ENCODE results near the gene MMP23B.
A peak's percentile ranks its signal among the peaks of the same experiment; 100 is the strongest.

Gene MMP23B

DNA sequence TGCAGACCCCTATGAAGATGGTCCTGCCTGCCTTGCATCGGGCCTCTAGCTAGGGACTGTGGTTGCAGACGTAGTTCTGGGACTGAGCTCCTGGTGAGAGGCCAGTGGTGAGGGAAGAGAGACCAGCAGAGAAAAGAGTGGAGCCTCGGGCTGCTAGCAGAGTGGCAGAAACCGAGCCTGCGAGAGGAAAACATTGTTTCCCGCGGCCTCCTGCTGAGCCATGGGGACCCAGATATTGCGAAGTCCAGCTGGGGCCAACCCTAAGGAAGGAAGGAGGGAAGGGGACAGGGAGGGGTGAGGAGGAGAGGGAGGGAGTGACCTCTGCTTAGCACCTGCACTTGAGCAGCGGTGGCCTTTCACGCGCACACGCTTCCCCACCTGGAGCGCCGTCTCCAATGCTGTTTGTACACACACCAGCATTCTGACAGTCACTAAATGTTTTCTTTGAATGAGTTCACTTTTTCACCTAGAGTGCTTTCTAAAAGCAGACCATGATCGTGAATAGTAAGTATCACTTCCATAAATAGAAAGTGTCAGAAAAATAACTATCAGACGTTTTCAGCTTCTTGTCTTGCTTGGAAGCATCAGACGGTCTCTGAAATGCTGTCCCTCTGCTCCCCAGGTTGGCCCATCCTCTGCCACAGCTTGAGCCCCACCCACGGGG lies 29.5 kb upstream of the MMP23B start:
- no peak for DNase-seq (ENCODE audit: low read depth in 1 of 2, low spot score in 1 of 2)

- no peak for DNase-seq (ENCODE audit: low read depth in 1 of 2, low spot score in 1 of 2)
Observed at GRCh38 chr1:1602968-1603506, 28.9 kb upstream of the MMP23B start.

DNA sequence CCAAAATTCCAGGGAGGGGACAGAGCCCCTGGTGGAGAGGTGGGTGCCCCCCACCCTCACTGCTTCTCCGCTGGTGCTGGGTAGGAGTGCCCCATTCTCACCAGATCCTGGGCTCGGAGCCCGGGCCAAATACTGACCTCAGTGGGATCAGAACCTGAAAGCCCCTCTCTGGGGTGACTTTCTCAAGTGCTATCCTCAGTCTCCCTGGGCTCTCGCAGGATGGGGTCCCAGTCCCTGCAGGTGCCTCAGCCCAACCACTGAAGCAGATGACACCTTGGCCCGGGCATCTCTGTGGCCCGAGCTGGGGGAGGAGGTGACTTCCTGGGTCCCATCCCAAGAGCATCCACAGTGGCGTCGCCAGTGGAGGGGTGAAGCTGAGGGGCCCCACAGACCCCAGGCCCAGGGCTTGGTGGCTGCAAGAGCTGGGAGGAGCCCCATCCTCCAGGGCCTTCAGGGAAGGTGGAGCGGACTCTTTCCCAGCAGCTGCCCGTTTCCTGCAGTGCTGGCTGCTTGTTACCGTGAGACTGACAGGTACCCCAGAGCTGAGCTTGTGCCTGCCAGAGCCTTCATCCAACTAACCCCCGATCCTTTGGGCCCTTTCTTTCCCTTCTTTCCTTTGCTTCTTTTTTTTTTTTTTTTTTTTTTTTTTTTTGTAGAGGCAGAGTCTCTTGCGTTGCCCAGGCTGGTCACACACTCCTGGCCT lies 28.2 kb upstream of the MMP23B start:
- no peak for DNase-seq (ENCODE audit: low read depth in 1 of 2, low spot score in 1 of 2)

DNA sequence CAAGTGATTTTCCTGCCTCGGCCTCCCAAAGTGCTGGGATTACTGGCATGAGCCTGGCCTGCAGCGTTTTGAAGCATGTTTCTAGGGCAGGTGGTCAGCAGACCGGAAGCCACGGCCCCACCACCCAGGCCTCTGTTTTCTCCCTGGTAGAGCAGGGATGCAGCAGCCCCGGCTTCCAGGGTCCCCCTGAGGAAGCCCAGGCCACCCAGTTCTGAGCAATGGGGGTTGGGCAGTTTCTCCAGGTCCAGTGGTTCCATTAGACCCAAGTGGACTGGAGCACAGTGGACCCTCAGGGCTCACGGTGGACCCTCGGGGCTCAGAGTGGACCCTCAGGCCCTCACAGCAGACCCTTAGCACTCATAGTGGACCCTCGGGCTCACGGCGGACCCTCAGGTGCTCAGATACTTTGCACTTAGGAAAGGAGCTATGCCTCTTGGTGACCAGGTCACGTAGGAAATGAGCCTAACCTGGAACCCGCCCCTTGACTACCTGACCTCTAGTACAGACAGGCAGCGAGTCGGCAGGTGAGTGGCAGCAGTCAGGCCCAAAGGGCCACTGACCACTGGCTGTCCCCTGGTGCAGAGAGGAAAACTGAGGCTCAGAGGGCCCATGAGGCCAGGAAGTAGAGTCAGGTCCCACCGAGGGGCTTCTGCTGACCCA lies 27.5 kb upstream of the MMP23B start:
- DNase-seq (ENCODE audit: low read depth in 1 of 2, low spot score in 1 of 2) = no peak

DNA sequence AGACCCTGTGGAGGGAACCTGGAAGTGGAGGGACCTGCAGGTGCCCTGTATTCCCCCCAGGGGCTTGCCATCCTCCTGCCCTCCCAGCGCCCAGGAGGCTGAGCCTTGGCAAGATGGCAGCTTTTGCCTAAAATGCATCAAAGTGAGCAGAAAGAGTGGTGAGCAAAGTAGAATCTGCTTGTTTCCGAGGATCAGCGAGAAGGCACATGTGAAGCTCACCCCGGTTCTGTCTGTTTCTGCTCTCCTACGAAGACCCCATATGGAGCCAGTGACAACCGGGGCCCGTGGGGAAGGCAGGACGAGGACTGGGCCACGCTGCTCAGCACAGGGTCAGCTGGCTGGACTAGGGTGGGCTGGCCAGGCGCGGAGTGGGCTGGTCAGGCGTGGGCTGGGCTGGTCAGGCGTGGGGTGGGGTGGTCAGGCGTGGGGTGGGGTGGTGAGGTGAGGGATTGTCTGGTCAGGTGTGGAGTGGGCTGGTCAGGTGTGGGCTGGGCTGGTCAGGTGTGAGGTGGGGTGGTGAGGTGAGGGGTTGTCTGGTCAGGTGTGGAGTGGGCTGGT lies 26.9 kb upstream of the MMP23B start:
- DNase-seq (ENCODE audit: low read depth in 1 of 2, low spot score in 1 of 2) = no peak

GRCh38 chr1:1605724-1606123 lies 26.2 kb upstream of the MMP23B start:
- DNase-seq (ENCODE audit: low read depth in 1 of 2, low spot score in 1 of 2) = no peak

GRCh38 chr1:1606232-1606631 lies 25.7 kb upstream of the MMP23B start:
- DNase-seq (ENCODE audit: low read depth in 1 of 2, low spot score in 1 of 2) = no peak

GRCh38 chr1:1609822-1610485 lies 22.0 kb upstream of the MMP23B start:
- DNase-seq (ENCODE audit: low read depth in 1 of 2, low spot score in 1 of 2) = no peak

DNA sequence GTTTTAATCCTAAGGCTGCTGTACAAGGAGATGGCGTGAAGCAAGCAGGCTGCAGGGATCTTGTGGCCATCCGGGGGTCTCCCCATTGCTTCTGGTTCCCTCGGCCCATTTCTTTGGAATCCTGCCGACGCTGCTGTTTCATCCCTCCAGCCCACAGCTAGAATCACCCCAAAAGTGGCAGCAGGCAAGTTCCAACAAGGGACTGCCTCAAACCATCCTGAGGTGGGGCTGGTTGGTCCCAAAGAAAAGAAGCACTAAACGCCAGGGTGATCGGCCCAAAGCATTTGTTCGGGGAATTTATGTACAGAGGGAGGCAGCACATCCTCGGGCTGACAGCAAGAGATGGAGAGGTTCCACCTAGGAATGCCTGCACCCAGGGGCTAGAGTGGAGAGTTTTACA lies 21.2 kb upstream of the MMP23B start:
- DNase-seq (ENCODE audit: low read depth in 1 of 2, low spot score in 1 of 2) = no peak

DNA sequence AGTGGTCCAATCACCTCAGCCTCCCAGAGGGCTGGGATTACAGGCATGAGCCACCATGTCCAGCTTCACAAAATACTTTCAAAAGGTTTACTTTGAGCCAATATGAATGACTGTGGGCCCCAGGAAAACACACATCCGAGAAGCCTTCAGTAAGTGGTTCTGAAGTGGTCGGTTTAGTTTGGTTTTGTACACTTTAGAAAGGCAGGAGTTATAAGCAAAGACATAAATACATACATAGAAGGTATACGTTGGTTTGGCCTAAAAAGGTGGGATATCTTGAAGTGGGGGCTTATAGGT lies 19.9 kb upstream of the MMP23B start:
- DNase-seq (ENCODE audit: low read depth in 1 of 2, low spot score in 1 of 2) = no peak

DNA sequence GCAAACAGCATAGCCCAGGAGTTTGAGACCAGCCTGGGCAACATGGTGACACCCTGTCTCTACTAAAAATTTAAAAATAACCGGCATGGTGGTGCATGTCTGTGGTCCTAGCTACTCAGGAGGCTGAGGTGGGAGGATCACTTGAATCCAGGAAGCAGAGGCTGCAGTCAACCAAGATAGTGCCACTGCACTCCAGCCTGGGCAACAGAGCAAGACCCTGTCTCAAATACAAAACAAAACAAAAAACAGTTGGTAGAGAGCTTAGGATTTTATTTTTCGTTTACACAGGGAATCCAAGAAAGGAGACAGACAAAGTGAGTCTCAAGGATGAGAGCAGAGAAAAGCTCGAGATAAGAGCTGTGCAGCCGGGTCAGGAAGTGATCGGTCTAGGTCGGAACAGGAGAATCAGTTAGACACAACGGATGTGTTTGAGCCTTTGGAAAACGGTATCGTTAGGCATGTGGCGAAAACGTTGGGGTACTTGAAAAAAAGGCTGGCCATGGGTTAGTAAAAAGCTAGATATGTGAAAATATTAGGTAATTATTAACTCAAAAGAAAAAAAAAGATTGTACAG lies 18.4 kb upstream of the MMP23B start:
- DNase-seq (ENCODE audit: low read depth in 1 of 2, low spot score in 1 of 2) = no peak

GRCh38 chr1:1614204-1614953 lies 17.6 kb upstream of the MMP23B start:
- DNase-seq (ENCODE audit: low read depth in 1 of 2, low spot score in 1 of 2) = peak; percentile 28 to 36

GRCh38 chr1:1614954-1615255 lies 17.1 kb upstream of the MMP23B start:
- no peak for DNase-seq (ENCODE audit: low read depth in 1 of 2, low spot score in 1 of 2)

- peak; percentile 95 to 98 for DNase-seq (ENCODE audit: low read depth in 1 of 2, low spot score in 1 of 2)
Observed at GRCh38 chr1:1615256-1616044, 16.5 kb upstream of the MMP23B start, which contains the start of gene MIB2. Gene MIB2, plus strand, starts transcription at chr1:1615500. Its CDS starts 7,953 bp downstream, at chr1:1623453.

DNA sequence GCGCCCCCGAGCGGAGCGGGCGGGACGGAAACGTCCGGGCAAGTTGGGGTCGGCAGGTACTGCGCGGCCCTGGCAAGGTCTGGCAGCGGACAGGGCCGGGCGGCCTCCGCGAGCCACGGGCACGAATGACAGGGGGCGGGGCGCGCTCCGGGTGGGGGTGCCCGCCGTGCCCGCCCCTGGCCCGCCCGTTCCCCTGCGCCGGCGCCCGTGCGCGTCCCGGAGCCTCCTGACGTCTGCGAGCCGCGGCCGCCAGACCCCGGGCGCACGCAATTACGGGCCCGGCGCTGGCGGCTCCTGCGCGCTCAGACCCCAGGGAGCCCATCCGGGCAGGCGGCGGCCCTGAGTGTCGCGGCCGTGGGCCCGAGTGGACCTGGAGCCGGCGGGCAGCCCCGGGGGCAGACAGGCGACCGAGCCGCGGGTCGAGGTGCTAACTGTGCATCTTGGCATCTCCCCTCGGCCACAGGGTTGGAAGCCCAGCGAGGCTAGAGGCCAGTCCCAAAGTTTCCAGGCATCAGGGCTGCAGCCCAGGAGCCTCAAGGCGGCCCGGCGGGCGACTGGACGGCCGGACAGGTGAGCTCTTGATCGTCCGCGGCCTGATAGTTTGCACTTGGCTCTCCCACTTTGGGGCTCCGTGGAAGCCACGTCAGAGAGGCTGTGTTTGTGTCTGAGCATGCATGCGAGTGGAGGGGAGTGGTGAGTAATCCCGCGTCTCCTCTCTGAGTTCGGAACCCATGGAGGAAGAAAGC lies 15.8 kb upstream of the MMP23B start:
- no peak for DNase-seq (ENCODE audit: low read depth in 1 of 2, low spot score in 1 of 2)

GRCh38 chr1:1616838-1617237 lies 15.1 kb upstream of the MMP23B start:
- DNase-seq (ENCODE audit: low read depth in 1 of 2, low spot score in 1 of 2) = no peak

- DNase-seq (ENCODE audit: low read depth in 1 of 2, low spot score in 1 of 2) = no peak
Observed at GRCh38 chr1:1617516-1617915, 14.5 kb upstream of the MMP23B start.

DNA sequence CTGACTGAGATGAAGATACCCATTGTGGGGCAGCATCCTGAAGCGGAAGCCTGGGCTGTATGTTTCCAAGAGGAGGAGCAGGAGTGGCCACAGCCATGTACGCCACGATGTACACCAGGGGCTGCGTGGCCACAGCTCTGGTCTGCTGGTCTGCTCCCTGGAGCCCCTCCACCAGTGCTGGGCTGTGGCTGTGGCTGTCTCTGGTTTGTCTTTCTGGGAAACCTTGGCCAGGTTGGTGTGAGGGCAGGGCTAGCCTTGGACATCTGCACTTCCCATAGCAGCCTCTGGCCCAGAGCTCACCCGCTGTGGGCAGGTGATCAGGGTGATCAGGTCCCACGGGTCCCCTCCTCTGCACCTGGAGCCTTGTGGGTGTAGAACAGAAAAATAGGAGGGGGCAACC lies 14.0 kb upstream of the MMP23B start:
- DNase-seq (ENCODE audit: low read depth in 1 of 2, low spot score in 1 of 2) = no peak

All from activated T-helper 1 cell treated with anti-CD3 and anti-CD28 coated beads, Interleukin-2, amount 50 U/mL, for 16 hours (primary cell).